Measurements from ENCODE around the gene EIF1.
A peak's percentile ranks its signal among the peaks of the same experiment; 100 is the strongest.

The EIF1 gene

DNA sequence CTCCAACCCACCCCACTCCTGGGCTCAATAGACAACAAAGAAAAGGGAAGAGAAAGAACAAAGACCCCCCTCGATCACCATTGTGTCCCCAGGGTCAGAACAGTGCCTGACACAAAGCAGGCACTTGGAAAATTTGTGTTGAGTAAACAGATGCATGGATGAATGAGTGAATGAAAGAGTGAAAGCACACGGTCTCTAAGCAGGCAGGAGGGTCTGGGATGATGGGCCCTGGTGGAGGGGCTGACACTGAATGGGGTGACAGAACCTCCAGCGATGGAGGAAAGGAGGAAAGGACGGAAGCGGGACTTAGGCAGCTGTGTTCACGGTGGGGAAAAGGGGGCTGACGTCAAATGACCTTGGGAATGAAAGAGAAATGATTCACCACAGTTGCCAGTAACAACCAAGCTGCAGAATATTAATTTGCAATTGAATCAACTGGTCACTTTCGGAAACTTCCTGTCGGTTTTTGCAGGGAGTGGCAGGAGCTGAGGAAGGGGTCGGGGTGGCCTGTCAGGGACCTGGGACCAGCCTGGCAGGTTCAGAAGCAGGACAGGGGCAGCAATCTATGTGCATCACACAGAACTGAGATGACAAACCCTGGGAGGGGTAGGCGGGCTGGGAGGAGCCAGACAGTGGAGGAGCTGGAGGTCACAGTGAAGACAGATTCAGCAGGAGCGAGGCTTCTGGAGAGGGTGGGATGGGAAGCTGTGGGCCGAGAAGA lies 16.7 kb downstream of the EIF1 start:
- DNase-seq: no peak

DNA sequence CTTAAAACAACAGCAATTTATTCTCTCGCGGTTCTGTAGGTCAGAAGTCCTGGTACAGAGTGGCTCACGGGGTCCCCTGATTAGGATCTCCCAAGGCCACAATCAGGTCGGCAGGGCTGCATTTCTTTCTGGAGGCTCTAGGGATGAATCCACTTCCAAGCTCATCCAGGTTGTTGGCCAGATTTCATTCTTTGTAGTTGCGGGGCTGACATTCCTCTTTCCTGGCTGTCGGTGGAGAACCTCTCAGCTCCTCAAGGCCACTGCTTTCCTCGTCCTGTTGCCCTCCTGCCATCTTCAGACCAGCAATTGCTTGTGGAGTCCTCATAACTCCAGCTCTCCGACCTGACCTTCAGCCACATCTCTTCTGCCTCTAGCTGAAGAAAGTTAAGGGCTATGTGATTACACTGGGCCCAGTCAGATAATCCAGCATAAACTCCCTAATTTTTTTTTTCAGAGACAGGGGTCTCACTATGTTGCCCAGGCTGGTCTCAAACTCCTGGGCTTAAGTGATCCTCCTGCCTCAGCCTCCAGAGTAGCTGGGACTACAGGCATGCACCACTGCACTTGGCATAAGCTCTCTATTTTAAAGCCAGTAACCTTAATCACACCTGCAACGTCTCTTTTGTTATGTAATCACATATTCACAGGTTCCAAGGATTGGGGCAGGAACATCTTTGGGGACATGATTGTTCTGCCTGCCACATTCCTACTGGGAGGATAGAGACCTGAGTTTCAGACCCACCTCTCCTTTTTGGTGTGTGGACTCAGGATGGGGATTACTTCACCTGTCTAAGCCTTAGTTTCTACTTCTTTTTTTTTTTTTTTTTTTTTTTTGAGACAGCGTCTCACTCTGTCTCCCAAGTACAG lies 19.4 kb downstream of the EIF1 start:
- DNase-seq: no peak

DNA sequence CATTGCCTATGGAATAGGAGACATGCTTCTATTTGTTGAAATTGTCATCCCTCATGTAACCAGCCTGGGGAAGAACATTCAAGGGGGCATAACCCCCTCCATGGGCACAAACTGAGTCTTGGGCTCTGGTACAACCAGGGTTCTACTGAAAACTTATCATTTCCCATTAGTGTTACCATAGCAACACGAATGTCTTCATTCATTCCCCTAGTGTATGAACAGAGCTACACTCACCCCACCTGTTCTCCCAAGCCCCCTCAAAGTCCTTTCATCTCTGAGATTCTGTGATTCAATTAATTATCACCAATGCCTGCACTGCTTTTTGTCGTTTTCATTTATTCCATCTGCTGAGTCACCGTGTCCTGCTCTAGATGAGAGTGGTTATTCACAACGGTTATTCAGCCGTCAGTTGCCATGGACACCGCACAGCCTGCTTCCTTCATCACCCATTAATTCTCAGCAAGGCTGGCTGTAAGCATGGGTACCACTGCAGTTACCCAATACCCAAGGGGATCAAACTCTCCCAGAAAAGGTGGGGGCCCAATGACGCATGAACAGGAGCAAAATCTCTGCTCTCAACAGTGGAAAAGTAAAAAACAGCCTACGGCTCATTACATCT lies 21.9 kb downstream of the EIF1 start:
- DNase-seq: no peak

DNA sequence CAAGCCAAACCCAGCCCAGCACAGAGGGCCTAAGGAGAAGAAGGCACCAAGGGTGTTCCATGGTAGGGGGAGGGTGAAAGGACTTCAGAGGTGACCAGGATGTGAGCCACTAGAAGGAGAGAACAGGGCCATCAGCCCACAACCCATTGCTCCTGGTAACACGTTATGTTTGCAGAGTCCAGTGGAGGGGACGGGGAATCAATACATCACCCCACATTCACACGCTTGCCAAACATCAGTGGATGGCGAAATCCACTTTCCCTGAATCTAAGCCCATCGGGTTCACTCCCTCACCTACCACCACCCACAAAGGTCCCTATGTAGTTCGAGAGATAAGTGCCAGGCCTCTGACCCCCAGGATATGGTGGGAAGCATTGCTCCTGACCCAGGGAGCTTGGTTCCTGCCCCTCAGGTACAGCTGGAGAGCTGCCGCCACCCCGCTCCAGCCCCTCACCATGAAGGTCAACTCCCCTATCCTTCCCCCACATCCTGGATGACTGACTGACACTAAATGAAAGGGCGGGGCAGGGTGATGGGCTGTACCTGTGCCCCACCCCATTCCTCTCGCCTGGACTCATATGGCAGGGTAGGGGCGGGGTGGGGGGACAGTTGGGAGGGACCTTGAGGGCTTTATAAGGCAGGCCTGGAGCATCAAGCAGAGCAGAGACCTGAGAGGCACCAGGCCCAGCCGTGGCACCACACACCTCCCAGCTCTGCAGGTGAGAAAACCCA lies 23.1 kb downstream of the EIF1 start, which contains the start of gene GAST:
TSS of gene GAST (plus strand) at position 663 of the 732 bp plus-strand sequence. CDS start 3,106 bp downstream, outside the sequence.
- no peak for DNase-seq

DNA sequence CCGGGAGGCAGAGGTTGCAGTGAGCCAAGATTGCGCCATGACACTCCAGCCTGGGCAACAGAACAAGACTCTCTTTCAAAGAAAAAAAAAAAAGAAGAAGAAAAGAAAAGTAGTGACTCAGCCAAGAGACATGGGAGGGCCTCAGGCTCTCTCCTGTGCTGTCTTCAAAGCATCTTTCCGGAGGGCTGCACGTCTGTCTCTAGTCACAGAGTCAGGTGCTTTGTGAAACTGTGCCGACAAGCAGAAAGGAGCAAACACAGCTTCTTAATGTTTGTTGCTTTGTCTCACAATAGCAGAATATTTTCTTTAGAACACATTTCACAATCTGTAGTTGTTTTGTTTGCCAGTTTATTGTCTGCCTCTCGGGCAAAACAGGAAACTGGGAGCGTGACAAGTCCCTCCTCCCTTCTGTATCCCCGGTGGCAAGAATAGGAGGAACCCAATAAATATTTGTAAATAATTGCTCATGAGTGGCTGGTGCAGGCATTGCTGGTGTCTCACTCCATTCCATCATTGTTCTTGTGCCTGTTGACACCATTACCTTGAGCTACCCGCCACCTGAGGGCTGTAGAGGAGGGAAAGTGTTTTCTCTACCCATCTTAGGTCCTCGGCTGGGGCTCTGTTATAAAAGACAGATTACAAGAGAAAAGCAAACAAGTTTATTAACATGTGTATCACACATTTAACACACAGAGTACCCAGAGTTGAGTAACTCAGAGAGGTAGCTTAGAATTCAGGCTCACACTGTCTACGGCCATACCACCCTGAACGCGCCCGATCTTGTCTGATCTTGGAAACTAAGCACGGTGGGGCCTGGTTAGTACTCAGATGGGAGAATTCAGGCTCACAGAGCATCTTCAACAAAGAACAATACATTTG lies 29.0 kb downstream of the EIF1 start:
- peak; percentile 57 for DNase-seq

DNA sequence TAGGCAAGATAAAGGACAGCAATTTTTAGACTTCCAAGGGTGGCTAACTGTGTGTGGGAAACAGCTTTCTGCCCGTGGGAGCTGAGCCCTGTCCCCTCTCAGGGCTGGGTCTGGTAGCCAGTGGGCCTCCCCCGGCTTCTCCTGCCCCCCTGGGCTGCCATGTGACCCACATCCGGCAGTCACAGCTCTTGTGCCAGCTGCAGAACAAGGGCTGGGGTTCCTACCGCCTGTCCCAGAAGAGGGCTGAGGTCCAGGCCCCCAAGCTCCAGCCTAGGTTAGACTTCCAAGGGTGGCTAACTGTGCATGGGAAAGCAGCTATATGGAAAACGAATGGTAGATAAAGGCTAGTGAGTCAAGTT lies 29.6 kb downstream of the EIF1 start:
- no peak for DNase-seq

DNA sequence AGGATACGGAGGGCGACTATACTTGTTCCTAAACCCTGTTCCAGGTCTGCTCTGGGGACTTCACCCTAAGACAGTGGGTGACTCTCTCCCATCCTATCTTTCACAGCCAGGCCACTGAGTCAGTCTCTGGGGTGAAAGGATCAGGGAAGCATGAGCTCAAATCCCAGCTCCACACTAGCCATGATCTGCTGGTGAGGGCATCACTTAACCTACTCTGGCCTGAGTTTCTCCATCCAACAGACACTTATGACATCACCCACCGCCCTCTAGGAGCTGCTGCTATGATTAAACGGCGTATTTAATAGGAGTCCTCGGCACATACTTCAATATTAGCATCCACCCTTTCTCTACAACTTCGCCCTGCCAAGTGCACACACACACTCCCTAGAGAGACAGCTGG lies 33.5 kb downstream of the EIF1 start:
- DNase-seq: no peak

DNA sequence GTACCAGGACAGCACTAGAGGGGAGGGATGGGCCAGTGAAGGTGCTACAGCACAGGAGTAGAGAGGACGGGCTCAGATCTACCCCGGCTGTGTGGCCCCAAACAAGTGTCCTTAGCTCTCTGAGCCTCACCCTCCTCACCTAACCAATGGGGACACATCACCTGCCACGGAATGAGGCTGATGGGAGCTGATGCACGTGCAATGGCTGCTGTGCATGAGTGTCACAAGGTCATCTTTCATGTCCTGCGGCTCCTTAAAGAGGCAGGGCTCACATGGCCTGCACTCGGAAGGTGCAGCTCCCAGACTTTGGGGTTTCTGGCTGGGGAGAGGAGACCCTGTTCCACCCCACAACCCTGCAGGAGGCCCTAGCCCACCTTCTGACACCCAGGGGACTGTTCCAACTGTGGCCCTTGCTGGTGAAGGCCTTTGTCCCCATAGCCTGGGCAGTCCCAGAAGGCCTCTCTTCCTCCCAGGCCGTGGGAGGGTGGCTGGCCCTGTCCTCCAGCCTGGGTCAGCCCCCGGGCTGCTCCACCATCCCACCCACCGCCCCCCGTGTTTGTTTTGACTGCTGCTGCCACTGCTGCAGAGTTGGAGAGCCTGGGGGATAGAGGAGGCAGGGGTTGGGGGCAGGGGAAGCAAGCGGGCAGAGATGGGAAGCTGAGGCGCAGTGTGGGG lies 35.3 kb downstream of the EIF1 start:
- DNase-seq: no peak

DNA sequence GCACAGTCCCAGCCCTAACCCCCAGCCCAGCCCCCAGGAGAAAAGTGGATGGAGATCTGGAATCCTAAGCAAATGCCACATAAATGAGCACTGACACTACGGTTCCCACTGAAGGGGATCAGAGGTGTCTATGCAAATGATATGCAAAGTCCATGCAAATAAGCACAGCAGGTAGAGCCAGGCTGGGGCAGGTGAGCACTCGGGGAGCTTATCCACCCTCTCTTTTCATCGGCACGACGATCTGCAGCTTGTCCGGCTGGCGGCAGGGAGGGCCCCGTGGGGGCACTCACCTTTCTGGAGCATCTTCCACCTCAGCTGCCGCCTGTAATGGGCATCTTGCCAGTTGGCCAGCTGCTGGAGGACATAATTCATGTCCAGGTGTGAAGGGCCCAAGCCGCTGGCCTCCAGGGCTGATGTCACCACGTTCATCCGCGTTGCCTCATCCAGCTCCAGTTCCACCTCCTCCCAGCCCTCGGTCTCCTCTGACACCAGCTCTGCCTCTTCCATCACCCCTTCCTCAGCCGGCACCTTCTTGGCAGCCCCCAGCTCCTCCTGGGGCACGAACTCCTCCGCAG lies 35.9 kb downstream of the EIF1 start:
- no peak for DNase-seq

DNA sequence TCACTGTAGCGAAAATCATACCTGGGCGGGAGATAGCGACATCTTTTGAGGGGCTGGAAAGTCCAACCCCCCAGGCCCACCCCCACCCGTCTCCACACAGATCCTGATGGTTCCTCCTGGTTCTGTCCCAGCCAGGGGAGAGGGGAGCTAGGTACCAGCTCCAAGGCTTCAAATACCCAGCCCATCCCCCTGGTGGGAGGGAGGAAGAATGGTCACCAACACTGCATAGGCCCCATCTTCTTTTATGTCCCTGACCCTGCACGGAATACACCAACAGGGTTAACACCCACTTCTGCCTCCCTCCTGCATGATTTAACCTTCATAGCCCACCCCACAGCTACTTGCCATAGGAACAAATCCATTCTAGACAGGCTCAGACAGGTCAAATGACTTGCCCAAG lies 36.4 kb downstream of the EIF1 start:
- DNase-seq: no peak

DNA sequence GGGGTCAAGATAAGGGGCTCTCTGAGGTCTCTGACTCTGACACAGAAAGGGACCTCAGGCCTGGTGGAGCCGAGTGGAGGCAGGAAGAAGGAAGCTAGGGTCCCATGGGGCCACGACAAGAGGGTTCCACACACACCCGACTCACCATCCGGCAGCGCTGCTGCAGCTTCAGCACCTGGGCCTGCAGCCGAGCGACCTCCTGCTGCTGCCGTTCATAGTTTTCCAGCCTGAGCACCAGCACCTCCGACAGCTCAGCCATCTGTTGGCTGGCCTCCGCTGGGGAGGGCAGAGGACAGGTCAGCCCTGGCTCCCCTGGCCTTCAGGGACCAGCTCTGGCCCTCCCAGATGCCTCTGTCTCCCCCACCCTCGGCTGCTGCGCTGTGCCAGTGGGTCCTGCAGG lies 39.4 kb downstream of the EIF1 start:
- DNase-seq: no peak

DNA sequence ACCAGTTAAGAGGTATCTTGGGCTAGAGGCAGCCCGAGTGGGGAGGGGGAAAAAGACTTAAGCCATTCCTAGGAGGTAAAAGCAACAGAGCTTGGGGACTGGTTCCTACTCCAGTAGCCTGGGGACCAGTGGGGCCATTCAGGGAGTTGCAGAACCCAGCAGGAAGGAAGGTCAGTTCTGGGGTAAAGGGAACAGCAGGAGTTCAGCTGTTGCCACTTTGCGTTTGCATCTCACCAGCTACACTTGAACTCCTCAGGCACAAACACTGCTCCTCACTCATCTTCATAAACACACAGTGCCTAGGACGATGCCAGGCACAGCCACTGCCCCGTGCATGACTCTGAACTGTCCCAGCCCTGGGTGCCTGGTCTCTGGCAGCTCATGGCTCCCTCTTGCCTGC lies 41.8 kb downstream of the EIF1 start:
- DNase-seq: no peak

DNA sequence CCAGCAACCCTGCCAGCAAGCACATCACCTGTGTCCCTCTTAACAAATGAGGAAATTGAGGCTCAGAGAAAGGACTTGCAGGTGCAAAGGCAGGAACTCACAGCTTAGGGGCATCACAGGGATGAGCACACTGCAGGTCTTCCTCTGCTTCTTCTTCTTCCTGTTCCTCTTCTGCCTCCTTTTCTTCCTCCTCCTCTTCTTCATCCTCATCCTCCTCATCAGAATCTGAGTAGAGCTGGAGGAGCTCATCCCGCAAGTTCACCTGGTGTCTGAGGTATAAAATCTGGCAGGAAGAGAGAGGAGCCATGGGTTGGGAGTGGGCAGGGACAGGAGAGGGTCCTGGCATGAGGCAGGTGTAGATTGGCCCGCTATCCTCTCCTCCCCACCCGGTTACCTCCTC lies 43.2 kb downstream of the EIF1 start:
- no peak for DNase-seq

DNA sequence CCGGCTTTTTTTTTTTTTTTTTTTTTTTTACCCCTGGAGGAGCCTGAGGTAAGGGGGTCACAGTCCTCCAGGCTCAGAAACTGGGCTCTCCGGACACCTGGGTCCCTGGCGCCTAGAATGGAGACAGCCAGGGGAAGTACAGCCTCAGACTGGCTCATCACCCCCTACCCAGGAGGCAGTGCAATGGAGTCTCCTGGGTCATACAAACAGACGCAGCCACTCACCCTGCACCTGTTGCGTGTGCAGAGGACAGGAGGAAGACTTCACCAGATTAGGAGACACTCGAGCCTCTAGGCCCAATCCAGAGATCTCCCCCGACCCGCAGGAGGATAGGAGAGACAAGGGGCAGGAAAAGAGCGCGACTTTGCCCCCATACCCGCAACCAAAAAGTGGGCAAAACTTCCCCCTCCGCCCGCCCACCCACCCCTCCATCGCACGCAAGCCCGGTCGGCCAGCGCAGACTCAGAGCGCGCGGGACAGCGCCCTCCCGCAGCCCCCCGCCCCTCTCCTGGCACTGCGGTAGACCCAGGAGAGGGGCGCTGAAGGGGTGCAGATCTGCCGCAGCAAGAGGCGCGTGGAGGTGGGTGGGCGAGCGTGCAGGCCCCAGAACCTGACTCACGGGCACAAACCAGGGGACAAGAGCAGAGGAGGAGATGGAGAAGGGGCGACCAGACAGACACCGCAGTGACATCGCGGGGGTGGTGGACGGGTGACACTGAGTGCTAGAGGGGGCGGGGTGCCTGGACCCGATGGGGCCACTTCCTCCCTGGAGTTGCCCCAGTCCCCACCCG lies 44.9 kb downstream of the EIF1 start:
- DNase-seq: no peak

DNA sequence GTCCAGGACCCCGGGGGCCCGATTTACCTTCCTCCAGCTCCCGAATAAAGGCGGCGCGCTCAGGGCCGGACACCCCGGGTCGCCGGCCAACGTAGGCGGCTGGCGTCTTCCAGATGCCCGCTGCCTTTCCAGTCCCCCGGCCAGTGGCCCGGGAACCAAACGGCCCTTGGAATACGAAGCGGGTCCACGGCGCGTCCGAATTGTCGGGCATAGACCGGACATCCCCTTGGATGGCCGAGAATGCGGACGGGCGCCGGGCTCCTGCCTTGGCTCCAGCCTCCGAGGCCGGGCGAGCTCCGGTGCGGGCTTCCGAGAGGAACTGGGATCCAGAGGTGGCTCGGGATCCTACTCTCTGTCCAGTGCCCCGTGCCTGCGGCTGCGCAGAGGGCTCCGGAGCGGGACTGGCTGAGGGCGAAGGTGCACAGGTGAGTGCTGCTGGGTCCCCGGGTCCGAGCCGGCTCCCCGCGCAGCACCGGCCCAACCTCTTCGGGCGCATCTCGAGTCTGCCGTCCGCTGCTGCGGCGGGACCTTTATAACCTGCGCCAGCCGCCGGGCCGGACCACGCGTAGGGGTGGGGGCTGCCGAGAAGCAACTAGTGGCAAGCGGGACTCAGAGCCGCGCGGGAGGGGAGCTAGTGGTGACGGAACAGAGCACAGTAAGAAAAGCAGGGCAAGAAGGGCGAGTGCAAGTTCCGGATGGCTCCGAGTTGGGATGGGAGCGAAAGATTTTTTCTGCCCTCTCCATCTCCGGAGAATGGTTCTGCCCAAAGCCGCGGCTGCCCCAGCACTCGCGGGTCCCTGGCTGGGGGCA lies 45.7 kb downstream of the EIF1 start, which contains the start of gene HAP1:
TSS of gene HAP1 (minus strand) at position 505 of the 810 bp plus-strand sequence. CDS start at position 496, 9 bp downstream.
- DNase-seq: peak; percentile 15

DNA sequence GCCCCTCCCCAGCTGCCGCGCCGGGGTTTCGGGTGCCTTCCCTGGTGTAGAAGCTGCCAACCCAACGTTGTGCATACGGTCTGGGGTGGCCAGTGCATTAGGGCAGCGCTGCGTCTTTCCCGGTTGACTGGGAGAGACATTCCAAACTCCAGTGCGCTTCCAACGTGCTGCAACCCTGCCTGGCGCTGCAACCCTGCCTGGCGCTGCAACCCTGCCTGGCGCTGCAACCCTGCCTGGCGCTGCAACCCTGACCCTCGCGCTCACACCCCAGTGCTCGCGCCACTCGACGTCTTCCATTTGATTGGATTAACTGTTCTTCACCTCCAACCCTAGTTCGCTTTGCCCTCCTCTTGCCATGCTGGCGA lies 46.2 kb downstream of the EIF1 start:
- no peak for DNase-seq

DNA sequence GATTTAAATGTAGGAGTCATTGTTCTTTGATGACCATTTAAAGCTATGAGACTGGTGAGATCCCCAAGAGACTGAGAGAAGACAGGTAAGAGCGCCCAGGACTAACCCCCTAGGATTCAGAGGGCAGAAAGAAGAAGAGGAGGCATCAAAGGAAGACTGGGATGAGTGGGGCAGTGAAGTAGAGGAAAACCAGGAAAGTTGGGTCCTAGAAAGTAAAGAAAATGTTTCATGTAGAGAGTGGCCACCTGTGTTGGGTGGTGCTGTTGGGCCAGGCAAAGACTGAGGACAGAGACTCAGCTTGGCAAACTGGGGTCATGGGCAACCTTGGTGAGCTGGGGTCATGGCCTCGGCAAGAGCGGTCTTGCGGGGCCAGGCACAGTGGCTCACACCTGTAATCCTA lies 47.1 kb downstream of the EIF1 start:
- no peak for DNase-seq

DNA sequence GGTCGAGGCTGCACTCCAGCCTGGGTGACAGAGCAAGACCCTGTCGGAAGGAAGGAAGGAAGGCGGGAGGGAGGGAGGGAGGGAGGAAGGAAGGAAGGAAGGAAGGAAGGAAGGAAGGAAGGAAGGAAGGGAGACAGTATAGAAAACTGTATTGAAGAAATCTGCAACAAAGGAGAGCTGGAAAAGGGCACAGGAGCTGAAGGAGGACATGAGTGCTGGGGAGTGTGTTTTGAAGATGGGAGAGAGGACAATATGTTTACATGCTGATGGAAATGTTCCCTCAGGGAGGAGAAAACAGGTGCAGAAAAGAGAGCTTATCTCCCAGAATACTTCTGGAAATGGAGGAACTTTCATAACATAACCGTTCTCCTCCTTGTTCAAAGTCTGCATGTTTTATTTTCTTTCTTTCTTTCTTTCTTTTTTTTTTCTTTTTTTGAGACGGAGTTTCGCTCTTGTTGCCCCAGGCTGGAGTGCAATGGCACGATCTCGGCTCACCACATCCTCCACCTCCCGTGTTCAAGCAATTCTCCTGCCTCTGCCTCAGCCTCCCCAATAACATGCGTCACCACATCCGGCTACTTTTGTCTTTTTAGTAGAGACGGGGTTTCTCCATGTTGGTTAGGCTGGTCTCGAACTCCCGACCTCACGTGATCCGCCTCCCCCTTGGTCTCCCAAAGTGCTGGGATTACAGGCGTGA lies 48.4 kb downstream of the EIF1 start:
- DNase-seq: peak; percentile 14

DNA sequence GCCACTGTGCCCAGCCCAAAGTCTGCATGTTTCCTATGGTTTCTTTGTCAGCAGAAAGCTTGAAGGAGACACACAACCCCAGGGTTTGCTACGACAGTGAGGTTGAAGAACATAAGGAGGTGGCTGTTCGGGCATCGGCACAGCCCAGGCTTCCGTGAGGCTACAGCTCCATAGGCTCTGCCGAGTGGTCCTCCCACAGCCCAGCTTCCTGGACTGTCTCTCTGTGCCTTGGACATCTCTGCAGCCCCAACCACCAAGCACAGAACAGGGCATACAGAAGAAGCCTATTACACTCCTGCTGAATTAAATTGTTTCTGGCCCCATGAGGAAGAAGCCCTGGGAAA lies 49.0 kb downstream of the EIF1 start:
- DNase-seq: no peak

Measured in CD4-positive, alpha-beta T cell treated with Interleukin-17A for 4 hours (primary cell).